ENCODE measurements around the gene CLVS2. TPM values are rescaled to one million over a fixed set of nuclear protein-coding genes. Genes with fewer than 3 reads are reported as not detected.

CLVS2 gene
- total RNA-seq, 1 donor from 2014 or later, result 0.04 TPM

DNA sequence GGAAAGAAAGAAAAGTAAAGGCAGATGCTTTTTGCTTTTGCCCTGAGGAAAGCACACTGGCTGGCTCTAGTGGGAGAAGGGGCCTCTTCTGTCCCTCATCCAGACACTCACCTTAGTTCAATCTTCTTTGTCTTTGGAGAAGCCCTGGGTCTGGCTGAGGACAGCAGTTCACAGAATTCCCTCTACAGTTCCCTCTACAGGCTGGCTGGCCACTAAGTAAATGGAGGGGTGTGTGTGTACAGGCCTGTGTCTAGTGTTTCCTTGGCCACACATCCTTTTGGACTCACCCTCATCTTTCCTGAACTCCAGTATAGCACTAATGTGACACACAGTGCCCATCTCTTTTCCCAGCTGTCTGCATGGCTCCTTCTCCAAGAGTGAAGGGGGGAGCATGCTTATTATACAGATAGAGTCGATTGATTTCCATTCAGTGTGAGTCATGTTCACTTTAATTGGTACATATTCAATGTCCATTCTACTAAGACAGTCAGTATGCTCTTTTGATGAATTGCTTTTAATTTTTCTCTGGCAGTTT lies 26.0 kb upstream of the CLVS2 start:
- DNase-seq (ENCODE audit: low read depth), result no peak
- no peaks in the 10 kb centered on the region for H3K27me3 ChIP-seq (ENCODE audit: control insufficient read depth, insufficient read depth, low read length)
- no peak overlapping the region for H3K4me3 ChIP-seq (ENCODE audit: low read depth, low read length)
- no peaks in the 10 kb centered on the region for H3K36me3 ChIP-seq (ENCODE audit: control insufficient read depth, insufficient read depth, low read length)
- TF ChIP-seq, protein P1, sequence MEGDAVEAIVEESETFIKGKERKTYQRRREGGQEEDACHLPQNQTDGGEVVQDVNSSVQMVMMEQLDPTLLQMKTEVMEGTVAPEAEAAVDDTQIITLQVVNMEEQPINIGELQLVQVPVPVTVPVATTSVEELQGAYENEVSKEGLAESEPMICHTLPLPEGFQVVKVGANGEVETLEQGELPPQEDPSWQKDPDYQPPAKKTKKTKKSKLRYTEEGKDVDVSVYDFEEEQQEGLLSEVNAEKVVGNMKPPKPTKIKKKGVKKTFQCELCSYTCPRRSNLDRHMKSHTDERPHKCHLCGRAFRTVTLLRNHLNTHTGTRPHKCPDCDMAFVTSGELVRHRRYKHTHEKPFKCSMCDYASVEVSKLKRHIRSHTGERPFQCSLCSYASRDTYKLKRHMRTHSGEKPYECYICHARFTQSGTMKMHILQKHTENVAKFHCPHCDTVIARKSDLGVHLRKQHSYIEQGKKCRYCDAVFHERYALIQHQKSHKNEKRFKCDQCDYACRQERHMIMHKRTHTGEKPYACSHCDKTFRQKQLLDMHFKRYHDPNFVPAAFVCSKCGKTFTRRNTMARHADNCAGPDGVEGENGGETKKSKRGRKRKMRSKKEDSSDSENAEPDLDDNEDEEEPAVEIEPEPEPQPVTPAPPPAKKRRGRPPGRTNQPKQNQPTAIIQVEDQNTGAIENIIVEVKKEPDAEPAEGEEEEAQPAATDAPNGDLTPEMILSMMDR (IDR thresholded peaks at IDR 0.05; ENCODE audit: insufficient read depth, low read length, poor library complexity, severe bottlenecking), result no peak

DNA sequence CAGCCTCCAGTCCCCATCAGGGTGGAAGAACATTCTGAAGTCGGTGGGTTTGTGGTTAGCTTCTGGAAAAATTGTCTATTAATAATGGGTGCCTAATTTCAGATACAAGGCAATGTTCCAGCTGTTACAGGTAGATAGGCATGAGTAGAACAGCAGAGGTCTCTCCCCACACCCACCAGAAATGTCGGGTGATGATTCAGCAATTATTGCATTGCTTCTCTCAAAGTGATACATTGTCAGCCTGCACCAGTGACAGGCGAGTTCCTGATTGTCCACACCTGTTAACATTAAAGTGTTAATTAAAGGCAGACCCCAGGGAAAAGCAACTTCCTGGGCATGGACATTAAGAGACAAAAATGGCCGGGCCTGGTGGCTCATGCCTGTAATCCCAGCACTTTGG lies 18.9 kb upstream of the CLVS2 start:
- TF ChIP-seq, protein P1 (IDR thresholded peaks at IDR 0.05; ENCODE audit: insufficient read depth, low read length, poor library complexity, severe bottlenecking), result no peak
- no peak for DNase-seq (ENCODE audit: low read depth)
- H3K4me3 ChIP-seq (ENCODE audit: low read depth, low read length), result no peak overlapping the region
- H3K27me3 ChIP-seq (ENCODE audit: control insufficient read depth, insufficient read depth, low read length), result no peaks in the 10 kb centered on the region
- no peaks in the 10 kb centered on the region for H3K36me3 ChIP-seq (ENCODE audit: control insufficient read depth, insufficient read depth, low read length)

DNA sequence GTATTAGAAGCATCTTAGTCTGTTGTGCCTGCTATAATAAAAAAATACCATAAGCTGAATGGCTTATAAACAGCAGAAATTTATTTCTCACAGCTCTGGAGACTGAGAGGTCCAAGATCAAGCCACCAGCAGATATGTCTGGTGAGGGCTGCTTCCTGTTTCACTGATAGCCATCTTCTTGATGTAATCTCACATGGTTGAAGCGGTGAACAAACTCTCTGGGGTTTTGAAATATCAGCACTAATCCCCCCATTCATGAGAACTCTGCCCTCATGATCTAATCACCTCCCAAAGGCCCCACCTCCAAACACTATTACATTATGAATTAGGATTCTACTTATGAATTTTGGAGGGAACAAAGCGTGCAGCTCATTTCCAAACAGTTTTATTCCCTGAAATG lies 11.6 kb upstream of the CLVS2 start:
- no peaks in the 10 kb centered on the region for H3K27me3 ChIP-seq (ENCODE audit: control insufficient read depth, insufficient read depth, low read length)
- TF ChIP-seq, protein P1 (IDR thresholded peaks at IDR 0.05; ENCODE audit: insufficient read depth, low read length, poor library complexity, severe bottlenecking), result no peak
- no peak for DNase-seq (ENCODE audit: low read depth)
- no peak overlapping the region for H3K4me3 ChIP-seq (ENCODE audit: low read depth, low read length)
- H3K36me3 ChIP-seq (ENCODE audit: control insufficient read depth, insufficient read depth, low read length), result no peaks in the 10 kb centered on the region

DNA sequence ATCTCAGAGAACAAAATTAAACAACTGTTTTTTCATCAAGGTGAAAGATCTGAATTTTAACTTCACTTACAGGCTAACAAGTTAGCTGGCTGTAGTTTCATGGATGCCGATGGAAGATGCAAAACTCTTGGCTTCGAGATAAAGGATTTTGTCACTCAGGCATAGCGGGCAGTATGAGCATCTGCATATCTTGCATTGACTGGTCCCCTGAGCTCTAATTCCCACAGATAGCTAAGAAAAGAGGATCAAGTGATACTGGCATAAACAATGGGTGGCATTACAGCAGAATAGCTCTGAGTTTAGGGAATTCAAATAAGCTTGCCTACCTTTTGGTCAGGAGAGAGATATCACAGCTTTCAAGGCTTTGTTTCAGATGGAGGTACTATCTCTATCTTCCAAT lies 1.8 kb upstream of the CLVS2 start:
- TF ChIP-seq, protein P1 (IDR thresholded peaks at IDR 0.05; ENCODE audit: insufficient read depth, low read length, poor library complexity, severe bottlenecking), result no peak
- H3K27me3 ChIP-seq (ENCODE audit: control insufficient read depth, insufficient read depth, low read length), result peaks cover 24% of the 10 kb centered on the region
- H3K4me3 ChIP-seq (ENCODE audit: low read depth, low read length), result no peak overlapping the region
- DNase-seq (ENCODE audit: low read depth), result no peak
- no peaks in the 10 kb centered on the region for H3K36me3 ChIP-seq (ENCODE audit: control insufficient read depth, insufficient read depth, low read length)

DNA sequence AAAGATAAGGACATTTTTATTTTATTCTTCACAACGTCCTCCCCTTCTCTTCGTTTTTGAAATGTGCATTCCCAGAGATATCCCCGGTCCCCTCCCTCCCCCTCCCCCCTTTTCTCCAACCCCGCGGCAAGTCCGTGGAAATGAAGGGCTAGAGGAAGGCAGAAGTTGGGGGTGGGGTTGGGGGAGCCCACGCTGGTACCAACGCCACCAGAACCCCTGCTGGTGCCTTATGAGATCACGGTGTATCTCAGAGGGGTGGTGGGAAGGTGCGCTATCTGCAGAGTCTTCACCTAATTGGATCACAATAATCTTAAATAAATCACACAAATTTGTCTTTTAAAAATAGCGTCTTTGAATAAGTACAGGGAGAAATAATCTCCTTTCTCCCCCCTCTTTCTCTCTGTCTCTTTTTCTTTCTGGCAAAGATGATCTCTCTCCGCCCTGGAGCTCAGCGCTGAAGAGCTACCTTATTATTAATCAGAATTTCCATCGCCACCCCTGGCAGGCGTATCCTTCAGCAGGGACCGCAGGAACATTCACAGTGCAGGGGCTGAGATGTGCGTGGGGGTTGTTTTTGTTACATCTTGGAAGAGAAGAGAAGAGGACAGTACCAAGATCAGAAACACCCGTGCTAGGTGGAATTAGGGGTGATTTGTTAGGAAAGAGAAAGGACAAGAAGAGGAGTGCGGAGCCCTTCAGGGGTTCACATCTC lies 915 bp downstream of the CLVS2 start:
- DNase-seq (ENCODE audit: low read depth), result no peak

More for the DNA sequence above, 915 bp downstream of the CLVS2 start:
- Histone ChIP-seq H3K27me3 (ENCODE audit: control insufficient read depth, insufficient read depth, low read length) (peaks cover 24% of the 10 kb centered on the region), H3K36me3 (ENCODE audit: control insufficient read depth, insufficient read depth, low read length) (no peaks in the 10 kb centered on the region), H3K4me3 (ENCODE audit: low read depth, low read length) (no peak overlapping the region)
- TF ChIP-seq, protein P1 (IDR thresholded peaks at IDR 0.05; ENCODE audit: insufficient read depth, low read length, poor library complexity, severe bottlenecking), result no peak
